ENCODE measurements around the gene UBE2B. TPM values are rescaled to one million over a fixed set of nuclear protein-coding genes. Genes with fewer than 3 reads are reported as not detected.

Gene UBE2B
- total RNA-seq, 1 experiment from 2014 or later: 39.7 TPM

DNA sequence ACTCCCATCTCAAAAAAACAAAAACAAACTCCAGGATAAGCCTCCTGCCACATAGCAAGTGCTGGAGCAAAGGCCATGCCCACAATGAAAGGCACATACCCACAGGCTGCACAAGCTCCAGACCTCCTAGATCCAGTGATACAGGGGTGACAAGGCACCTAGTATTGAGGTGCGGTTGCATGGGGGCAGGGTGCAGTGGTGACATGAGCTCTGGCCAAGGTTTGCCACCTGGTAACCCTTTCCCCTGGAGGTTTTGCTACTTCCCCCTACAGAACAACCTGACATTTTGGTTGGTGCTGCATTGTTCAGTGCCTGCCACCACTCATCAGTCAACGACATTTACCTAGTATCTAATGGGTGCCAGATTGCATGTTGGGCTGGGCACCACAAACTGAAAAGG is 25.8 kb downstream of the UBE2B start:
- CTCF ChIA-PET: interaction anchor here (2.2 to 2.6 kb wide), 3 partner anchors 130 to 190 kb away, joined by 7 to 21 read pairs (median 7); no protein-coding TSS in a partner anchor
- no peak overlapping the region for H3K4me3 Mint-ChIP-seq
- peak overlapping the region; percentile 63; the same call in 1 of the 2 replicates for H3K27ac Mint-ChIP-seq
- peaks cover 33% of the 10 kb centered on the region for H3K36me3 Mint-ChIP-seq
- H3K4me1 Mint-ChIP-seq: peaks cover 11% of the 10 kb centered on the region
- H3K27me3 Mint-ChIP-seq (ENCODE audit: low read depth): no peaks in the 10 kb centered on the region
- no peak for ATAC-seq
- H3K9me3 Mint-ChIP-seq: no peaks in the 10 kb centered on the region
- no peak for DNase-seq (ENCODE audit: low spot score)
- no peak for TF ChIP-seq OVOL2 (CRISPR knock-in tag; IDR thresholded peaks at IDR 0.05; ENCODE audit: borderline replicate concordance)
- POLR2A ChIA-PET: no interaction called here

DNA sequence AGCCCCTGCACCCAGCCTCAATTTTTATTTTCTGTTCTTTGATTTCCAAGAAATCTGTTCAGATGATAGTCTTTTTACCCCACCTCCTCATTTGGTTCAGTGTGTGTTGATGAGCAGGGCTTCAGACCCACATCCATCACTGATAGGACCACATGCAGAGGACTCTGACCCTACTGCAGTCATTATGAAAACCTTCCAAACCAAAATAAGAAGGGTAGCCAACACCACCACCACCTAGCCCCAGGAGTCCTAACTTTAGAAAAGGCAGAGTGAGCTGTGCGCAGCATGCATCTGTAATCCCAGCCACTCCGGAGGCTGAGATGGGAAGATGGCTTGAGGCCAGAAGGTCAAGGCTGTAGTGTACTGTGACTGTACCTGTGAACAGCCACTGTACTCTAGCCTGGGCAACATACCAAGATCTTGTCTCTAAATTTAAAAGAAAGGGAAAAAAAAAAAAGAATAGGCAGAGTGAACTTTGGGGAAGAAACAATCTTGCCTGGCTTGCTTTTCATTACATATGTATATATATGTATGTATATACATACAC is 27.3 kb downstream of the UBE2B start:
- ATAC-seq: no peak
- peaks cover 11% of the 10 kb centered on the region for H3K4me1 Mint-ChIP-seq
- POLR2A ChIA-PET: no interaction called here
- peaks cover 33% of the 10 kb centered on the region for H3K36me3 Mint-ChIP-seq
- CTCF ChIA-PET: interaction anchor here (2.6 kb wide), 1 partner anchor 129 kb away, joined by 7 read pairs; no protein-coding TSS in a partner anchor
- no peak overlapping the region for H3K27ac Mint-ChIP-seq
- H3K9me3 Mint-ChIP-seq: no peaks in the 10 kb centered on the region
- H3K4me3 Mint-ChIP-seq: no peak overlapping the region
- no peak for DNase-seq (ENCODE audit: low spot score)
- TF ChIP-seq, protein P1, sequence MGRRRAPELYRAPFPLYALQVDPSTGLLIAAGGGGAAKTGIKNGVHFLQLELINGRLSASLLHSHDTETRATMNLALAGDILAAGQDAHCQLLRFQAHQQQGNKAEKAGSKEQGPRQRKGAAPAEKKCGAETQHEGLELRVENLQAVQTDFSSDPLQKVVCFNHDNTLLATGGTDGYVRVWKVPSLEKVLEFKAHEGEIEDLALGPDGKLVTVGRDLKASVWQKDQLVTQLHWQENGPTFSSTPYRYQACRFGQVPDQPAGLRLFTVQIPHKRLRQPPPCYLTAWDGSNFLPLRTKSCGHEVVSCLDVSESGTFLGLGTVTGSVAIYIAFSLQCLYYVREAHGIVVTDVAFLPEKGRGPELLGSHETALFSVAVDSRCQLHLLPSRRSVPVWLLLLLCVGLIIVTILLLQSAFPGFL (CRISPR knock-in tag; IDR thresholded peaks at IDR 0.05; ENCODE audit: borderline replicate concordance): no peak
- TF ChIP-seq, protein P2, sequence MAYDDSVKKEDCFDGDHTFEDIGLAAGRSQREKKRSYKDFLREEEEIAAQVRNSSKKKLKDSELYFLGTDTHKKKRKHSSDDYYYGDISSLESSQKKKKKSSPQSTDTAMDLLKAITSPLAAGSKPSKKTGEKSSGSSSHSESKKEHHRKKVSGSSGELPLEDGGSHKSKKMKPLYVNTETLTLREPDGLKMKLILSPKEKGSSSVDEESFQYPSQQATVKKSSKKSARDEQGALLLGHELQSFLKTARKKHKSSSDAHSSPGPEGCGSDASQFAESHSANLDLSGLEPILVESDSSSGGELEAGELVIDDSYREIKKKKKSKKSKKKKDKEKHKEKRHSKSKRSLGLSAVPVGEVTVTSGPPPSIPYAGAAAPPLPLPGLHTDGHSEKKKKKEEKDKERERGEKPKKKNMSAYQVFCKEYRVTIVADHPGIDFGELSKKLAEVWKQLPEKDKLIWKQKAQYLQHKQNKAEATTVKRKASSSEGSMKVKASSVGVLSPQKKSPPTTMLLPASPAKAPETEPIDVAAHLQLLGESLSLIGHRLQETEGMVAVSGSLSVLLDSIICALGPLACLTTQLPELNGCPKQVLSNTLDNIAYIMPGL (CRISPR knock-in tag; IDR thresholded peaks at IDR 0.05): no peak
- TF ChIP-seq KAT7 (CRISPR knock-in tag; IDR thresholded peaks at IDR 0.05; ENCODE audit: borderline replicate concordance) (no peak), MYBL2 (CRISPR knock-in tag; IDR thresholded peaks at IDR 0.05) (no peak), GTF2I (CRISPR knock-in tag; conservative IDR thresholded peaks at IDR 0.05) (no peak), TEAD1 (CRISPR knock-in tag; IDR thresholded peaks at IDR 0.05) (no peak), ZNF232 (CRISPR knock-in tag; IDR thresholded peaks at IDR 0.05) (no peak), SMAD3 (CRISPR knock-in tag; IDR thresholded peaks at IDR 0.05; ENCODE audit: borderline replicate concordance) (no peak)
- TF ChIP-seq, protein P3, sequence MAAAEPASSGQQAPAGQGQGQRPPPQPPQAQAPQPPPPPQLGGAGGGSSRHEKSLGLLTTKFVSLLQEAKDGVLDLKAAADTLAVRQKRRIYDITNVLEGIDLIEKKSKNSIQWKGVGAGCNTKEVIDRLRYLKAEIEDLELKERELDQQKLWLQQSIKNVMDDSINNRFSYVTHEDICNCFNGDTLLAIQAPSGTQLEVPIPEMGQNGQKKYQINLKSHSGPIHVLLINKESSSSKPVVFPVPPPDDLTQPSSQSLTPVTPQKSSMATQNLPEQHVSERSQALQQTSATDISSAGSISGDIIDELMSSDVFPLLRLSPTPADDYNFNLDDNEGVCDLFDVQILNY (CRISPR knock-in tag; IDR thresholded peaks at IDR 0.05): no peak
- H3K27me3 Mint-ChIP-seq (ENCODE audit: low read depth): no peaks in the 10 kb centered on the region

DNA sequence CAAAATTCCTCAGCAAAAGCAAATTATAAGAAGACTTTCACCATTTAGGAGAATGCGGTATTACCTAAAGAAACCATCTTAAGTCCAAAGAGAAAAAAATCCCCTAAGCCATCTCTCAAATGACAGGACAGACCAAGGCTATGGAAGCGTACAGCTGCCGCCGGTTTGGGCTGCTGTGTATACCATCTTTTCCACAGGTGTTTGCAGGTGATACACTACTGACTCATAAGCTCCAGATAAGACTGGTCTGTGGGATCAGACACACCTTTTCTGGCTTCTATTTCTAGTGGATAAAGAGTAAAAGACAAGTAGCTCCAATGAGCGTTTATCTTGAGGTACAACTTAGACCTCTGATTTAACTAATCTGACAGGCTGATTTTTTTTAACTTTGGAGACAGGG is 32.6 kb downstream of the UBE2B start:
- Mint-ChIP-seq H3K9me3 (no peaks in the 10 kb centered on the region), H3K36me3 (peaks cover 30% of the 10 kb centered on the region), H3K27me3 (ENCODE audit: low read depth) (no peaks in the 10 kb centered on the region), H3K27ac (no peak overlapping the region), H3K4me3 (no peak overlapping the region), H3K4me1 (no peaks in the 10 kb centered on the region)
- POLR2A ChIA-PET: no interaction called here
- CTCF ChIA-PET: interaction anchor here (1.0 to 1.3 kb wide), 2 partner anchors 32 to 183 kb away, joined by 3 to 4 read pairs; no protein-coding TSS in a partner anchor
- DNase-seq (ENCODE audit: low spot score) (no peak), ATAC-seq (no peak)
- TF ChIP-seq TEAD1 (CRISPR knock-in tag; IDR thresholded peaks at IDR 0.05) (no peak), JUN (CRISPR knock-in tag; IDR thresholded peaks at IDR 0.05) (no peak), KAT7 (CRISPR knock-in tag; IDR thresholded peaks at IDR 0.05; ENCODE audit: borderline replicate concordance) (no peak), PRRX2 (CRISPR knock-in tag; IDR thresholded peaks at IDR 0.05) (no peak), ATF1 (CRISPR knock-in tag; IDR thresholded peaks at IDR 0.05) (no peak), JAZF1 (CRISPR knock-in tag; IDR thresholded peaks at IDR 0.05) (no peak)
- TF ChIP-seq, protein P4, sequence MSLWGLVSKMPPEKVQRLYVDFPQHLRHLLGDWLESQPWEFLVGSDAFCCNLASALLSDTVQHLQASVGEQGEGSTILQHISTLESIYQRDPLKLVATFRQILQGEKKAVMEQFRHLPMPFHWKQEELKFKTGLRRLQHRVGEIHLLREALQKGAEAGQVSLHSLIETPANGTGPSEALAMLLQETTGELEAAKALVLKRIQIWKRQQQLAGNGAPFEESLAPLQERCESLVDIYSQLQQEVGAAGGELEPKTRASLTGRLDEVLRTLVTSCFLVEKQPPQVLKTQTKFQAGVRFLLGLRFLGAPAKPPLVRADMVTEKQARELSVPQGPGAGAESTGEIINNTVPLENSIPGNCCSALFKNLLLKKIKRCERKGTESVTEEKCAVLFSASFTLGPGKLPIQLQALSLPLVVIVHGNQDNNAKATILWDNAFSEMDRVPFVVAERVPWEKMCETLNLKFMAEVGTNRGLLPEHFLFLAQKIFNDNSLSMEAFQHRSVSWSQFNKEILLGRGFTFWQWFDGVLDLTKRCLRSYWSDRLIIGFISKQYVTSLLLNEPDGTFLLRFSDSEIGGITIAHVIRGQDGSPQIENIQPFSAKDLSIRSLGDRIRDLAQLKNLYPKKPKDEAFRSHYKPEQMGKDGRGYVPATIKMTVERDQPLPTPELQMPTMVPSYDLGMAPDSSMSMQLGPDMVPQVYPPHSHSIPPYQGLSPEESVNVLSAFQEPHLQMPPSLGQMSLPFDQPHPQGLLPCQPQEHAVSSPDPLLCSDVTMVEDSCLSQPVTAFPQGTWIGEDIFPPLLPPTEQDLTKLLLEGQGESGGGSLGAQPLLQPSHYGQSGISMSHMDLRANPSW (CRISPR knock-in tag; conservative IDR thresholded peaks at IDR 0.05; ENCODE audit: low read depth): no peak
- TF ChIP-seq, protein P5, sequence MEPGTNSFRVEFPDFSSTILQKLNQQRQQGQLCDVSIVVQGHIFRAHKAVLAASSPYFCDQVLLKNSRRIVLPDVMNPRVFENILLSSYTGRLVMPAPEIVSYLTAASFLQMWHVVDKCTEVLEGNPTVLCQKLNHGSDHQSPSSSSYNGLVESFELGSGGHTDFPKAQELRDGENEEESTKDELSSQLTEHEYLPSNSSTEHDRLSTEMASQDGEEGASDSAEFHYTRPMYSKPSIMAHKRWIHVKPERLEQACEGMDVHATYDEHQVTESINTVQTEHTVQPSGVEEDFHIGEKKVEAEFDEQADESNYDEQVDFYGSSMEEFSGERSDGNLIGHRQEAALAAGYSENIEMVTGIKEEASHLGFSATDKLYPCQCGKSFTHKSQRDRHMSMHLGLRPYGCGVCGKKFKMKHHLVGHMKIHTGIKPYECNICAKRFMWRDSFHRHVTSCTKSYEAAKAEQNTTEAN (CRISPR knock-in tag; IDR thresholded peaks at IDR 0.05): no peak
- TF ChIP-seq, protein P6, sequence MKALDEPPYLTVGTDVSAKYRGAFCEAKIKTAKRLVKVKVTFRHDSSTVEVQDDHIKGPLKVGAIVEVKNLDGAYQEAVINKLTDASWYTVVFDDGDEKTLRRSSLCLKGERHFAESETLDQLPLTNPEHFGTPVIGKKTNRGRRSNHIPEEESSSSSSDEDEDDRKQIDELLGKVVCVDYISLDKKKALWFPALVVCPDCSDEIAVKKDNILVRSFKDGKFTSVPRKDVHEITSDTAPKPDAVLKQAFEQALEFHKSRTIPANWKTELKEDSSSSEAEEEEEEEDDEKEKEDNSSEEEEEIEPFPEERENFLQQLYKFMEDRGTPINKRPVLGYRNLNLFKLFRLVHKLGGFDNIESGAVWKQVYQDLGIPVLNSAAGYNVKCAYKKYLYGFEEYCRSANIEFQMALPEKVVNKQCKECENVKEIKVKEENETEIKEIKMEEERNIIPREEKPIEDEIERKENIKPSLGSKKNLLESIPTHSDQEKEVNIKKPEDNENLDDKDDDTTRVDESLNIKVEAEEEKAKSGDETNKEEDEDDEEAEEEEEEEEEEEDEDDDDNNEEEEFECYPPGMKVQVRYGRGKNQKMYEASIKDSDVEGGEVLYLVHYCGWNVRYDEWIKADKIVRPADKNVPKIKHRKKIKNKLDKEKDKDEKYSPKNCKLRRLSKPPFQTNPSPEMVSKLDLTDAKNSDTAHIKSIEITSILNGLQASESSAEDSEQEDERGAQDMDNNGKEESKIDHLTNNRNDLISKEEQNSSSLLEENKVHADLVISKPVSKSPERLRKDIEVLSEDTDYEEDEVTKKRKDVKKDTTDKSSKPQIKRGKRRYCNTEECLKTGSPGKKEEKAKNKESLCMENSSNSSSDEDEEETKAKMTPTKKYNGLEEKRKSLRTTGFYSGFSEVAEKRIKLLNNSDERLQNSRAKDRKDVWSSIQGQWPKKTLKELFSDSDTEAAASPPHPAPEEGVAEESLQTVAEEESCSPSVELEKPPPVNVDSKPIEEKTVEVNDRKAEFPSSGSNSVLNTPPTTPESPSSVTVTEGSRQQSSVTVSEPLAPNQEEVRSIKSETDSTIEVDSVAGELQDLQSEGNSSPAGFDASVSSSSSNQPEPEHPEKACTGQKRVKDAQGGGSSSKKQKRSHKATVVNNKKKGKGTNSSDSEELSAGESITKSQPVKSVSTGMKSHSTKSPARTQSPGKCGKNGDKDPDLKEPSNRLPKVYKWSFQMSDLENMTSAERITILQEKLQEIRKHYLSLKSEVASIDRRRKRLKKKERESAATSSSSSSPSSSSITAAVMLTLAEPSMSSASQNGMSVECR (CRISPR knock-in tag; IDR thresholded peaks at IDR 0.05; ENCODE audit: borderline replicate concordance): no peak
- TF ChIP-seq, protein P7, sequence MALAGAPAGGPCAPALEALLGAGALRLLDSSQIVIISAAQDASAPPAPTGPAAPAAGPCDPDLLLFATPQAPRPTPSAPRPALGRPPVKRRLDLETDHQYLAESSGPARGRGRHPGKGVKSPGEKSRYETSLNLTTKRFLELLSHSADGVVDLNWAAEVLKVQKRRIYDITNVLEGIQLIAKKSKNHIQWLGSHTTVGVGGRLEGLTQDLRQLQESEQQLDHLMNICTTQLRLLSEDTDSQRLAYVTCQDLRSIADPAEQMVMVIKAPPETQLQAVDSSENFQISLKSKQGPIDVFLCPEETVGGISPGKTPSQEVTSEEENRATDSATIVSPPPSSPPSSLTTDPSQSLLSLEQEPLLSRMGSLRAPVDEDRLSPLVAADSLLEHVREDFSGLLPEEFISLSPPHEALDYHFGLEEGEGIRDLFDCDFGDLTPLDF (CRISPR knock-in tag; IDR thresholded peaks at IDR 0.05): no peak
